ENCODE results near the gene LMOD2.

LMOD2 gene

GRCh38 chr7:123669485-123669884 is 13.8 kb downstream of the LMOD2 start:
- Histone ChIP-seq H2AFZ (ENCODE audit: low read length) (no peak overlapping the region), H3K9me3 (replicated peaks; ENCODE audit: insufficient read depth, low read length) (no peaks in the 10 kb centered on the region), H3K27ac (ENCODE audit: low read length) (no peak overlapping the region), H3K4me1 (ENCODE audit: low read length) (no peaks in the 10 kb centered on the region), H3K27me3 (replicated peaks; ENCODE audit: insufficient read depth, low read length) (no peaks in the 10 kb centered on the region), H3K4me3 (ENCODE audit: low read length) (no peak overlapping the region), H3K36me3 (replicated peaks; ENCODE audit: insufficient read depth, low read length) (no peaks in the 10 kb centered on the region), H3K79me2 (ENCODE audit: low read length) (no peaks in the 10 kb centered on the region), H3F3A (ENCODE audit: insufficient read depth, low read length) (no peaks in the 10 kb centered on the region), H3K9ac (ENCODE audit: low read length) (no peak overlapping the region), H3K9me2 (replicated peaks; ENCODE audit: insufficient read depth, low read length) (no peaks in the 10 kb centered on the region), H4K20me1 (ENCODE audit: insufficient read depth, low read length) (no peaks in the 10 kb centered on the region), H3K4me2 (ENCODE audit: low read depth, low read length) (no peak overlapping the region)
- TF ChIP-seq EZH2phosphoT487 (IDR thresholded peaks at IDR 0.05; ENCODE audit: low read length): no peak
- no peak for TF ChIP-seq CTCF (IDR thresholded peaks at IDR 0.05; ENCODE audit: low read length)
- no peak for TF ChIP-seq EZH2 (optimal IDR thresholded peaks at IDR 0.05; ENCODE audit: low read depth, low read length)
- no peak for DNase-seq

- Histone ChIP-seq H2AFZ (ENCODE audit: low read length) (no peak overlapping the region), H3K9me2 (replicated peaks; ENCODE audit: insufficient read depth, low read length) (no peaks in the 10 kb centered on the region), H3K9me3 (replicated peaks; ENCODE audit: insufficient read depth, low read length) (no peaks in the 10 kb centered on the region), H4K20me1 (ENCODE audit: insufficient read depth, low read length) (no peaks in the 10 kb centered on the region), H3K27me3 (replicated peaks; ENCODE audit: insufficient read depth, low read length) (no peaks in the 10 kb centered on the region), H3F3A (ENCODE audit: insufficient read depth, low read length) (no peaks in the 10 kb centered on the region), H3K9ac (ENCODE audit: low read length) (no peak overlapping the region), H3K4me2 (ENCODE audit: low read depth, low read length) (no peak overlapping the region), H3K36me3 (replicated peaks; ENCODE audit: insufficient read depth, low read length) (no peaks in the 10 kb centered on the region), H3K27ac (ENCODE audit: low read length) (no peak overlapping the region), H3K4me3 (ENCODE audit: low read length) (no peak overlapping the region), H3K4me1 (ENCODE audit: low read length) (no peaks in the 10 kb centered on the region), H3K79me2 (ENCODE audit: low read length) (no peaks in the 10 kb centered on the region)
- DNase-seq: no peak
- TF ChIP-seq EZH2phosphoT487 (IDR thresholded peaks at IDR 0.05; ENCODE audit: low read length) (no peak), CTCF (IDR thresholded peaks at IDR 0.05; ENCODE audit: low read length) (no peak), EZH2 (optimal IDR thresholded peaks at IDR 0.05; ENCODE audit: low read depth, low read length) (no peak)
Observed at GRCh38 chr7:123673137-123673732, 17.6 kb downstream of the LMOD2 start.

GRCh38 chr7:123673752-123674398 is 18.2 kb downstream of the LMOD2 start:
- Histone ChIP-seq H3K27ac (ENCODE audit: low read length) (no peak overlapping the region), H3K36me3 (replicated peaks; ENCODE audit: insufficient read depth, low read length) (no peaks in the 10 kb centered on the region), H3K4me2 (ENCODE audit: low read depth, low read length) (no peak overlapping the region), H3K79me2 (ENCODE audit: low read length) (no peaks in the 10 kb centered on the region), H3K9ac (ENCODE audit: low read length) (no peak overlapping the region), H3K9me3 (replicated peaks; ENCODE audit: insufficient read depth, low read length) (no peaks in the 10 kb centered on the region), H3F3A (ENCODE audit: insufficient read depth, low read length) (no peaks in the 10 kb centered on the region), H3K4me3 (ENCODE audit: low read length) (no peak overlapping the region), H2AFZ (ENCODE audit: low read length) (no peak overlapping the region), H3K27me3 (replicated peaks; ENCODE audit: insufficient read depth, low read length) (no peaks in the 10 kb centered on the region), H3K9me2 (replicated peaks; ENCODE audit: insufficient read depth, low read length) (no peaks in the 10 kb centered on the region), H3K4me1 (ENCODE audit: low read length) (no peaks in the 10 kb centered on the region), H4K20me1 (ENCODE audit: insufficient read depth, low read length) (no peaks in the 10 kb centered on the region)
- TF ChIP-seq EZH2 (optimal IDR thresholded peaks at IDR 0.05; ENCODE audit: low read depth, low read length): no peak
- TF ChIP-seq CTCF (IDR thresholded peaks at IDR 0.05; ENCODE audit: low read length): no peak
- TF ChIP-seq EZH2phosphoT487 (IDR thresholded peaks at IDR 0.05; ENCODE audit: low read length): no peak
- no peak for DNase-seq
